ENCODE results near the gene MTARC2. TPM values are rescaled to one million over a fixed set of nuclear protein-coding genes. Genes with fewer than 3 reads are reported as not detected.

The MTARC2 gene
- total RNA-seq, 1 experiment from 2014 or later = 13.3 TPM

- BruUV-seq (replicated peaks) = no TSS peak
- Histone ChIP-seq H3K79me2 (ENCODE audit: low read length) (no peaks in the 10 kb centered on the region), H2AFZ (ENCODE audit: low read length) (no peak overlapping the region), H4K20me1 (ENCODE audit: low read length) (no peaks in the 10 kb centered on the region), H3K4me2 (ENCODE audit: low read length) (no peak overlapping the region), H3F3A (ENCODE audit: low read length, unreplicated experiment) (no peaks in the 10 kb centered on the region), H3K27me3 (ENCODE audit: low read length) (no peaks in the 10 kb centered on the region), H3K4me3 (ENCODE audit: low read length) (no peak overlapping the region), H3K9me3 (ENCODE audit: low read length) (no peaks in the 10 kb centered on the region), H3K9me2 (replicated peaks; ENCODE audit: low read length) (no peaks in the 10 kb centered on the region), H3K9ac (ENCODE audit: low read length) (no peak overlapping the region), H3K27ac (ENCODE audit: low read length) (no peak overlapping the region), H3K36me3 (ENCODE audit: low read depth, low read length) (peaks cover 7% of the 10 kb centered on the region), H3K4me1 (ENCODE audit: insufficient read depth, low read length) (no peaks in the 10 kb centered on the region)
- intact Hi-C loops (cut with micrococcal nuclease) = loop anchor here (5.0 kb wide), 1 partner anchor 478 kb away; no protein-coding TSS in a partner anchor
- POLR2A ChIA-PET (ENCODE audit: unreplicated experiment) = no interaction called here
- ATAC-seq = peak; percentile 41
- DNase-seq = peak; percentile 62
- TF ChIP-seq CTCF (conservative IDR thresholded peaks at IDR 0.05; ENCODE audit: low read depth, low read length) (peak; percentile 97), EZH2phosphoT487 (IDR thresholded peaks at IDR 0.05; ENCODE audit: borderline replicate concordance, low read length) (no peak)
- CTCF ChIA-PET = interaction anchor here (0.7 to 1.0 kb wide), 4 partner anchors 42 to 556 kb away, joined by 3 to 6 read pairs (median 4); no protein-coding TSS in a partner anchor
These were observed 27.2 kb downstream of the MTARC2 start for GRCh38 chr1:220775240-220775853.

- CTCF ChIA-PET = interaction anchor here (0.5 to 1.2 kb wide), 7 partner anchors 28 to 313 kb away, joined by 3 to 7 read pairs (median 4); partner anchors contain the start of gene MTARC2
These were observed 28.1 kb downstream of the MTARC2 start for GRCh38 chr1:220776254-220776653.

More at GRCh38 chr1:220776254-220776653, 28.1 kb downstream of the MTARC2 start:
- ATAC-seq (no peak), DNase-seq (no peak)
- H3K9me2 ChIP-seq (replicated peaks; ENCODE audit: low read length) = no peaks in the 10 kb centered on the region
- TF ChIP-seq EZH2 (IDR thresholded peaks at IDR 0.05; ENCODE audit: low read length, unreplicated experiment) (no peak), CTCF (conservative IDR thresholded peaks at IDR 0.05; ENCODE audit: low read depth, low read length) (no peak), EZH2phosphoT487 (IDR thresholded peaks at IDR 0.05; ENCODE audit: borderline replicate concordance, low read length) (no peak)
- H3K36me3 ChIP-seq (ENCODE audit: low read depth, low read length) = 0 out of 2 replicates have a peak, but pooled peaks cover 4% of the 10 kb centered on the region
- H3F3A ChIP-seq (ENCODE audit: low read length, unreplicated experiment) = no peaks in the 10 kb centered on the region
- H3K9me3 ChIP-seq (ENCODE audit: low read length) = no peaks in the 10 kb centered on the region
- H3K27ac ChIP-seq (ENCODE audit: low read length) = no peak overlapping the region
- H3K4me1 ChIP-seq (ENCODE audit: insufficient read depth, low read length) = no peaks in the 10 kb centered on the region
- H3K79me2 ChIP-seq (ENCODE audit: low read length) = no peaks in the 10 kb centered on the region
- intact Hi-C loops (cut with micrococcal nuclease) = loop anchor here (1.0 to 5.0 kb wide), 6 partner anchors 27 to 495 kb away; partner anchors contain the start of gene C1orf115
- POLR2A ChIA-PET (ENCODE audit: unreplicated experiment) = no interaction called here
- no peaks in the 10 kb centered on the region for H3K27me3 ChIP-seq (ENCODE audit: low read length)
- BruUV-seq (replicated peaks) = no TSS peak
- H3K4me2 ChIP-seq (ENCODE audit: low read length) = no peak overlapping the region
- H2AFZ ChIP-seq (ENCODE audit: low read length) = no peak overlapping the region
- H4K20me1 ChIP-seq (ENCODE audit: low read length) = no peaks in the 10 kb centered on the region
- no peak overlapping the region for H3K4me3 ChIP-seq (ENCODE audit: low read length)
- H3K9ac ChIP-seq (ENCODE audit: low read length) = no peak overlapping the region

All from PC-3 (cell line).